Activated naive CD8-positive, alpha-beta T cell treated with anti-CD3 and anti-CD28 coated beads for 36 hours (primary cell): ENCODE results near the gene ACTL7A. TPM values are rescaled to one million over a fixed set of nuclear protein-coding genes. Genes with fewer than 3 reads are reported as not detected.

Experiments
- DNase-seq: peaks from one replicate; pipeline ENCODE4 v3.0.0; 2021
- H3K27ac Mint-ChIP-seq: one replicate; pipeline ENCODE4 v1.8.0; 2022; ENCODE audit warnings: mild to moderate bottlenecking, moderate library complexity, mixed read lengths
- H3K27me3 Mint-ChIP-seq: one replicate; pipeline ENCODE4 v1.8.0; 2022; ENCODE audit warnings: mild to moderate bottlenecking, mixed read lengths
- H3K36me3 Mint-ChIP-seq: one replicate; pipeline ENCODE4 v1.8.0; 2021; ENCODE audit warnings: mild to moderate bottlenecking, mixed read lengths
- H3K4me1 Mint-ChIP-seq: one replicate; pipeline ENCODE4 v1.8.0; 2021; ENCODE audit warnings: mixed read lengths
- H3K4me3 Mint-ChIP-seq: one replicate; pipeline ENCODE4 v1.8.0; 2022; ENCODE audit warnings: mild to moderate bottlenecking, moderate library complexity, mixed read lengths
- H3K9me3 Mint-ChIP-seq: one replicate; pipeline ENCODE4 v1.8.0; 2022; ENCODE audit warnings: mixed read lengths
- total RNA-seq, 2 experiments: library from RNA; stranded (reverse); gene quantifications; one replicate each; pipeline ENCODE4 v1.2.3, GENCODE V29; 2021

The ACTL7A gene
- total RNA-seq, 2 experiments from 2014 or later, result not detected

DNA sequence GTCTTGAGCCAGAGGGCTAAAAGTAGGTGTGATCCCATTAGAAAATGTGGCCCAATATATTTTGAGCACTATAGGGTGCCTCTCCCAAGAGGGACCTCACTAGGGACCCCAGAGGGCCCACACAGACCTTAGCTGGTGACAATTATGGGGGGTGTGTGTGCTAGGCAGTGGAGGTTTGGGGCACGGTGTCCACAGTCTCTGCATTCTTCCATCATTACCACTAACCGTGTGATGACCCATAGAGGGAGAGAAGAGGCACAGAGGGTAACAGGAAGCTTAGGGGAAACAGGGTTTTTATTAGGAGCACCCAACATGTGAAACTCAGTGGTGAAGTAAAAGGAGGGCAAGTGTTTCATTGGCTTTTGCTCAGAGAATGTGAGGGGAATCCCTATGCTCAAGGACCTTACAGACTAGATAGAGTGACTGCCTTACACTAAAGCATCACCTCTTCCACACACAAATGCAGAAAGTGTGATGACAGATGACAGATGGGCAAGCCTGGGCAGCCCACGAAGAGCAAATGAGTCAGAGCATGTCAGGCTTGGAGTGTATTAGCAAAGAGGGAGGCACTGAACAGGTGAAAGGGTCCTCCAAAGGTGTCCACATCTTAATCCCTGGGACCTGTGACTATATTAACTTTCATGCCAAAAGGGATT lies 2.5 kb upstream of the ACTL7A start:
- Mint-ChIP-seq H3K36me3 (no peaks in the 10 kb centered on the region), H3K4me1 (peaks cover 4% of the 10 kb centered on the region), H3K9me3 (no peaks in the 10 kb centered on the region), H3K27me3 (peaks cover 4% of the 10 kb centered on the region), H3K27ac (peak overlapping the region; percentile 19), H3K4me3 (no peak overlapping the region)
- no peak for DNase-seq

DNA sequence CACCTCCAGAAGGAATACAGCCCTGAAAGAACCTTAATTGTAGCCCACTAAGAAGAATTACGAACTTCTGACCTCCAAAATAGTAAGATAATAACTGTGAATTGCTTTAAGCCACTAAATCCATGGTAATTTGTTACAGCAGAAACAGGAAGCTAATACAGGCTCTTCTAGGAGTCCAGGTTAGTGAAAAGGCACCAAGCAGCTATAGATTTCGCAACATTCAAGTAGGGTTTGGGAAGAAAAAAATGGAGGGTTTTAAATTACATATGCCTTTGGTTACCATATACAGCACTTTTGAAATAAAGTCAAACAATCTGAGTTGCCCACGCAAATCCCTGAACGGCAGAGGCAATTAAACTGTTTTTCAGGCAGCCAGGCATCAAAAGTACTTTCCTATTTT lies 1.7 kb upstream of the ACTL7A start:
- peaks cover 4% of the 10 kb centered on the region for H3K27me3 Mint-ChIP-seq
- H3K9me3 Mint-ChIP-seq, result no peaks in the 10 kb centered on the region
- H3K4me3 Mint-ChIP-seq, result no peak overlapping the region
- H3K27ac Mint-ChIP-seq, result no peak overlapping the region
- DNase-seq, result no peak
- H3K4me1 Mint-ChIP-seq, result peaks cover 4% of the 10 kb centered on the region
- no peaks in the 10 kb centered on the region for H3K36me3 Mint-ChIP-seq

DNA sequence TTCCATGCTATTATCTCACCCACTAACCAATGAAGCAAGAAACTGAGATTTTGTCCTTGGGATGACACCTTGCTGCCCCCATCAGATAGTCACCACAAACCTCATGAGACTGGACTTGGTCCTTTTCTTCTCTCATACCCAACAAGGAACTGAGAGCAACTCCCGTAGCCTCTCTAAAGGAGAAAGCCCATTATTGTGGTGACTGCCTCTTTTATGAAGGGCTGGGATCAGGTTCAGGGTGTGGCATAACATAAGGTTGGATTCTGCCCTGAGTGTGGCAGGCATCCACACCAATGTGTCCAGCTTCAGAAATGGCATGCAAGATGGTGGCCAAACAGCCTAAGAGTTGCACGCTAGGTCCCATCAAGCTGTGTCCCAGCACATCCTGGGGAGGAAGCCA lies 1.3 kb upstream of the ACTL7A start:
- H3K4me1 Mint-ChIP-seq, result peaks cover 4% of the 10 kb centered on the region
- no peak for DNase-seq
- H3K36me3 Mint-ChIP-seq, result no peaks in the 10 kb centered on the region
- H3K9me3 Mint-ChIP-seq, result no peaks in the 10 kb centered on the region
- H3K27ac Mint-ChIP-seq, result no peak overlapping the region
- no peak overlapping the region for H3K4me3 Mint-ChIP-seq
- peaks cover 4% of the 10 kb centered on the region for H3K27me3 Mint-ChIP-seq

DNA sequence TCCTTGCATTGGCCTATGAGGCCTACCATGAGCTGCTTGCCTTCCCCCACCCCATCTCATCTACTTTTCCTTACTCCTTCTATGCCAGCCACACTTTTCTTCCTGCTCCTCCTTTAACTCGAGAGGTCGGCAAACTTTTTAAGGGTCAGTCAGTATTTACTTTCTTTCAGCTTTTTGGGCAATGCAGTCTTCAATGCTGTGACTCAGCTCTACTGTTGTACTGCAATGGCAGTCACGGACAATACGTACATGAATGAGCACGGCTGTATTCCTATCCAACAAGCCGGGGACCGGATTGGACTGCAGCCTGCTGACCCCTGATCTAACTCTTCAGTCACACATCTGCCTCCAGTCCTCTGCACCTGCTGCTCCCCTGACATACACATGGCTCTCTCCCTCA lies 602 bp upstream of the ACTL7A start:
- Mint-ChIP-seq H3K27me3 (peaks cover 4% of the 10 kb centered on the region), H3K27ac (no peak overlapping the region), H3K36me3 (no peaks in the 10 kb centered on the region), H3K4me3 (no peak overlapping the region), H3K4me1 (peaks cover 4% of the 10 kb centered on the region), H3K9me3 (no peaks in the 10 kb centered on the region)
- DNase-seq, result no peak

DNA sequence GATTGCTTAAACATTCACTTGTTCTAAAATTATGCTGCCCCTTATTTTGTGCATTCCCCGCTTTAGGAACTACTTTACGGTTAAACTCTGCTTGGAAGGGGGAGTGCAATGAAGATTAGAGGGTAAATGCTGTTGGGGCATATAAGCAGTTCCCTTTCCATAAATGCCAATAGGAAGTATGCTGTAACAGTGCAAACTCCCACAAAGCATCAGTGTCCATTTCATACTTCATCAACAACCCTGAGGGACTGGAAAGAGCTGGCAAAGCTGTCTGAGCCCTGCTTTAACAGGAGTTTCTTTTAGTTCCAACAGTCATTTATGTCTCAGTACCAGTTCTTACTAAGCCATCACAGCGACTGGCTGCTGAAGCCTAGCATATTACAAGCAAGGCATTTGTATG lies 1.8 kb downstream of the ACTL7A start:
- H3K9me3 Mint-ChIP-seq, result no peaks in the 10 kb centered on the region
- no peak for DNase-seq
- H3K4me1 Mint-ChIP-seq, result peaks cover 4% of the 10 kb centered on the region
- peaks cover 15% of the 10 kb centered on the region for H3K36me3 Mint-ChIP-seq
- H3K4me3 Mint-ChIP-seq, result no peak overlapping the region
- H3K27ac Mint-ChIP-seq, result no peak overlapping the region
- no peaks in the 10 kb centered on the region for H3K27me3 Mint-ChIP-seq

DNA sequence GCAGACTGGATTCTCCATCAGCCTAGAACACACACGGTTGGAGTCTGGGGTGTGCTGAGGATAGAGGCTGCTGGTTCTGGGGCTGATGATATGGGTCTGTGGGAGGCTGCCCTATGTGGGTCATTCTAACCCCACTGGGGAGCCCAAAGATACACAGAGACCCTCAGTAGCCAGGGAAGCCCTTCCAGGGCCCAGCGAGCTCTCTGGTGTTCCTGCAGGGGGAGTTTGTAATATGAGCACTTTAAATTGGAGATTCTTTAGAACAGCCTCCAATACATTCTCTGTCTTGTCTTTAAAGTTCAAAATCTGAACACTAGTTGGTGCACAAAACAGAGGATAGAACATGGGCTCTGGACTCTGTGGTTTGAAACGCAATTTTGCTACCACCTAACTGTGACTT lies 2.4 kb downstream of the ACTL7A start:
- Mint-ChIP-seq H3K4me3 (no peak overlapping the region), H3K27ac (no peak overlapping the region), H3K27me3 (no peaks in the 10 kb centered on the region)

DNA sequence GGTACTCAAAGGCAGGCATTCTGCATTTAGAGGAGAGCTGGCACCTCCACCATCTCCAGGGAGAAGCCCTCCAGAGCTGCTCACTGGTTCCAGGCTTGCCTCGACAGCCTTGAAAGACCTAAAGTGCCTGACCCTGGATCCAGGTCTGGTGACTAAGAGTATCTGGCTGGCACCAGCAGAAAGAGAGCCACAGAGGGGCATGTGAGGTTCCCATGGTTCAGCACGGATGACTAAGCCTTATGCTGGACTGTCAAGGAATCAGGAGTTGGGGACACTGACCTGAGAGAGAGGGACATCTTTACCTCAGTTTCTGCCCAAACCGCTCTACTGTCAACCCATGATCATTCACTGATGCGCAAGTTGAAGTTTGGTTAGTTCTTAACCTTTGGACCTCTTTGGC lies 3.0 kb downstream of the ACTL7A start:
- peaks cover 22% of the 10 kb centered on the region for H3K36me3 Mint-ChIP-seq
- H3K9me3 Mint-ChIP-seq, result no peaks in the 10 kb centered on the region
- H3K4me3 Mint-ChIP-seq, result no peak overlapping the region
- H3K27ac Mint-ChIP-seq, result no peak overlapping the region
- no peaks in the 10 kb centered on the region for H3K27me3 Mint-ChIP-seq
- H3K4me1 Mint-ChIP-seq, result no peaks in the 10 kb centered on the region
- no peak for DNase-seq

More for the DNA sequence above, 2.4 kb downstream of the ACTL7A start:
- Mint-ChIP-seq H3K9me3 (no peaks in the 10 kb centered on the region), H3K36me3 (peaks cover 21% of the 10 kb centered on the region), H3K4me1 (peaks cover 4% of the 10 kb centered on the region)
- no peak for DNase-seq

DNA sequence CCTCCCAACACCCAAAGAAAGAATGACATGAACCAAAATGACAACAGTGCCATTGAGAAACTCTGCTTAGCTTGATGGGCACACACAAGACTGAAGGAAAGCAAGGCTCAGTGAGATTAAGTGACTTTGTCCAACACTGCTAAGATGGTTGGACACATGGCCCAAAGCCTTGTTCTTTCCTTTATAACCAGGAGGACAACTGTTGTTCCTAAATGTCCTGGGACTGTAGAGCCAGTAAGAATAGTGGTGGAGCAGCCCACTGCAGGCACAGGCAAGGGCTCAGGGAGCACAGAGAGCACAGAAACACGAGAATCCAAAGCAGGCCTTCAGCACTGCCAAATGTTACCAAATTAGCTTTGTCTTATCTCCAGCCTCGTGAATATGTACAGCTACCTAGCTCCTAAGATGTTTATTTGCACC lies 3.9 kb downstream of the ACTL7A start:
- no peaks in the 10 kb centered on the region for H3K9me3 Mint-ChIP-seq
- H3K4me3 Mint-ChIP-seq, result no peak overlapping the region
- no peaks in the 10 kb centered on the region for H3K27me3 Mint-ChIP-seq
- peaks cover 30% of the 10 kb centered on the region for H3K36me3 Mint-ChIP-seq
- H3K27ac Mint-ChIP-seq, result no peak overlapping the region
- H3K4me1 Mint-ChIP-seq, result no peaks in the 10 kb centered on the region
- DNase-seq, result no peak

DNA sequence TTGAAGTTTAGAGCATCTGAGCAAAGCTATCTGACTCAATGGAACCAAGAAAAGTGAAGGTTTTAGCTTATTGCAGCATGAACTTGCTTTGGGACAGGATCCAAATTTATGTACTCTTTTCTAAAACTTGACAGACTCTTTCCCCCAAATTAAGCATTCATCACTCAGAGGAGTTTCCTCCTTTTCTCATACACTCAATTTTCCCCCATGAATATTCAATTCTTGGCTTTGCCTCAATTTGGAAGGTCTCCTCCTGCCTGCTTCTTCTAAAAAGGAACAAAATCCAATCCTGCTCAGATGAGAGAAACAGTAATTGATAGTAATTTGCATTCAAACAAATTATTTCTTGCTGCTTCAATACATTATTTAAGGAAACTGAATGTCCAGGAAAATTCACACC lies 5.0 kb downstream of the ACTL7A start:
- Mint-ChIP-seq H3K36me3 (peaks cover 41% of the 10 kb centered on the region), H3K4me1 (no peaks in the 10 kb centered on the region), H3K4me3 (no peak overlapping the region), H3K27ac (no peak overlapping the region), H3K27me3 (no peaks in the 10 kb centered on the region), H3K9me3 (peaks cover 4% of the 10 kb centered on the region)
- no peak for DNase-seq

DNA sequence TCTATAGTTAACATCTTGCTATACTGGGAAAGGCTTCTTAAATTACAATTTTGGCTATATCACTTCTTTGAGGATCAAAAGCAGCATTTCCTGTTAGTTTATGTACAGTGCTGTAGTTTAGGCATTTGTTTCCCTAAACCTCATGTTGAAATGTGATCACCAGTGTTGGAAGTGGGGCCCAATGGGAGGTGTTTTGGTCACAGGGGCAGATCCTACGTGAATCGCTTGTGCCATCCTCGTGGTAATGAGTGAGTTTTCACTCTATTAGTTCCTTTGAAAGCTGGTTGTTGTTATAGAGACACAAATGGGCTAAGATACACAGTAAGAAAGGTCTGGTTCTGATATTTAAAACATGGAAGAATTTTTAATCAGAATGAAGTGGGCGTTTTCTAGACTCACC lies 5.8 kb downstream of the ACTL7A start:
- H3K4me1 Mint-ChIP-seq, result no peaks in the 10 kb centered on the region
- peaks cover 4% of the 10 kb centered on the region for H3K9me3 Mint-ChIP-seq
- H3K4me3 Mint-ChIP-seq, result no peak overlapping the region
- H3K36me3 Mint-ChIP-seq, result peaks cover 48% of the 10 kb centered on the region
- no peak overlapping the region for H3K27ac Mint-ChIP-seq
- no peaks in the 10 kb centered on the region for H3K27me3 Mint-ChIP-seq
- no peak for DNase-seq

DNA sequence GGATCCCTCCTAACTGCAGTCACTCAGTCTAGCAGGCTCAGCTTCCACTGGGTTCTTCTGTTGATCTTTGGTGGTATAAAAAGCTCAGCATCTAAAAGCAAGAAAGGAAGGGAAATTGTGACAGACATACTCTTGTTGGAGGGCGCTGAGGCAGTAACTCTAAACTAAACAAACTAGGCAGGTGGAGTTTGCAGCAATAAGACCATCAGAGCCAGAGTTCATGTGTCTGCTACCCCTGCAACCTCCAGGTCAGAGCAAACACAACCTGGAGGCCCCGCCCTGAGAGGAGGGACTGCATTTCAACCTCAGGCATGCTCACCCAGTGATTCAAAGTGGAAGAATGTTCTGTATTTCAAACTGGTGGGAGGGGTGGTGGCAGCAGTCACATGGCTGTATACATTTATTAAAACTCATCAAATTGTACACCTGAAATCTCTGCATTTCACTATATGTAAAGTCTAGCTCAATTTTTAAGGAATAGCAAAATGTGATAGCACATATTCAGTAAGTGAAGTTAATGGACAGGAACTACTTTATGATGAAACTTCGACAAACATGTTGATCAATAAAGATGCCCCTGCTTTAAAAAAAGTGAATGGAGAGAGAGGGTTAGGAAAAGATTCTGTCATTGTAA lies 7.1 kb downstream of the ACTL7A start:
- no peak for DNase-seq
- H3K4me1 Mint-ChIP-seq, result no peaks in the 10 kb centered on the region
- H3K27ac Mint-ChIP-seq, result no peak overlapping the region
- H3K36me3 Mint-ChIP-seq, result peaks cover 56% of the 10 kb centered on the region
- H3K27me3 Mint-ChIP-seq, result no peaks in the 10 kb centered on the region
- H3K4me3 Mint-ChIP-seq, result no peak overlapping the region
- H3K9me3 Mint-ChIP-seq, result peaks cover 4% of the 10 kb centered on the region

DNA sequence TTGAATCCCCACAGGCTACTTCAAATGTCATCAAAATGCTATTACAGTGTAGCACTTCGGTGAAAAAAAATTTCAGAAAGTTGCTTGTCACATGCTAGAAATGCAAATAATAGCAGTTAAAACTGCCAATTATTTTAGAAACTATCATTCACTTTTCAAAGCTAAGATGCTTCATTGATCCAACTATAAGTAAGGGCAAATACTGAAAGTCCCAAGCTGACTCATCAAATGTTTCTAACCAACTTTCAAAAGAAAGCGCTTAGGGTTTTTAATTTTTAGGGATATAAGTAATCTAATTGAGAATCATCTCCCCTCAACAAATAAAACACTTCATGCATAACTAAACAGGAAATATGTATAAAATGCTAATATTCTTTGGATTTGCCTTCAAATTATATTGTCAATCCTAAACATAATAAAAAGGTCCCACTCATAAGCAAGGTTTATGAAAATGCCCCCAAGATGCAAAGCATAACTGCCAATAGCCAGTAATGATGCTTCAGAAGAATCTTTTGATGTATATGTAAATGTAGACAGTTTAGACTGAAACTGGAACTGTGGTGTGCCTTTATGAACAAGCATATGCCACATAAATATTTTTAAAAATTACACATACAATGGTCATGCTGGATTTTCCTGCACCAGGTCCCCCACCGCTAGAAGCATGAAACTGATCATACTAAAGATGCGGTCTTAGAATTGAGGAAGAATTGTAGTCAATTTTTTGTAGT lies 12.2 kb downstream of the ACTL7A start:
- no peak for DNase-seq
- Mint-ChIP-seq H3K4me1 (no peaks in the 10 kb centered on the region), H3K27me3 (no peaks in the 10 kb centered on the region), H3K9me3 (peaks cover 4% of the 10 kb centered on the region), H3K27ac (no peak overlapping the region), H3K4me3 (no peak overlapping the region), H3K36me3 (peaks cover 65% of the 10 kb centered on the region)

DNA sequence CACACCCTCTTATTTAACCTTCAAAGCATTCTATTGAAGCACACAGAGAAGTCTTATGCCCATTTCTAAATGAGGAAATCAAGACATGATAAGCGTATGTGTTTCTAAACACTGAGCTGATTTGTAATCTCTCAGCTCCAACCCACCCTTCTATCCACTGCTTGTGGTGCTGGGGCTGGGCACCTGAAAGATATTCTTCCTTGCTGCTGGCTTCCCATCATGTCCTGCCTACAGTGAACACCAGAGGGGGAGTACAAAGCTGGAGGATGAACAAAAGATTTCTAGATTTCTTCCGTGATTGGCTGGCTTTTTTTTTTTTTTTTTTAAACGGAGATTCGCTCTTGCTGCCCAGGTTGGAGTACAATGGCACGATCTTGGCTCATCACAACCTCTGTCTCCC lies 14.4 kb downstream of the ACTL7A start:
- Mint-ChIP-seq H3K27ac (no peak overlapping the region), H3K27me3 (no peaks in the 10 kb centered on the region), H3K9me3 (peaks cover 4% of the 10 kb centered on the region), H3K4me3 (no peak overlapping the region), H3K36me3 (peaks cover 53% of the 10 kb centered on the region), H3K4me1 (no peaks in the 10 kb centered on the region)
- no peak for DNase-seq

DNA sequence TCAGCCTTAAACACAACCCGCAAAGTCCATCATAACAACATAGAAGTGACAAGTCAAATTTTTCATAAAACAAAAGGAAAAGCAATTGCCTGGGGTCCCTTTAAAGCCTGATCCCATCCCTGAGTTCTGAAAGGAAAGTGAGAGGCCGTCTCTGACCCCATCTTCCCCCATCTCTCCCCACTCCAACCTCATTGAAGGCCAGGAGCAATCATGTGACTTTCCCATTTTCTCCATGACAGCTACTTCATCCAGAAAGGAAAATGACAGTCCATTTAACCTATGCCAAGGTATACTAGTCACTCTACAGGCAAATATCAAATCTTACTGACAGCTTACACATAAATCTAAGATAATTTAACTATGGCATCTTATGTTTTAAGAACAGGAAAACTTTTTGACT lies 15.5 kb downstream of the ACTL7A start:
- H3K4me3 Mint-ChIP-seq, result no peak overlapping the region
- H3K27ac Mint-ChIP-seq, result no peak overlapping the region
- no peak for DNase-seq
- no peaks in the 10 kb centered on the region for H3K27me3 Mint-ChIP-seq
- H3K36me3 Mint-ChIP-seq, result peaks cover 48% of the 10 kb centered on the region
- H3K9me3 Mint-ChIP-seq, result no peaks in the 10 kb centered on the region
- peaks cover 3% of the 10 kb centered on the region for H3K4me1 Mint-ChIP-seq

DNA sequence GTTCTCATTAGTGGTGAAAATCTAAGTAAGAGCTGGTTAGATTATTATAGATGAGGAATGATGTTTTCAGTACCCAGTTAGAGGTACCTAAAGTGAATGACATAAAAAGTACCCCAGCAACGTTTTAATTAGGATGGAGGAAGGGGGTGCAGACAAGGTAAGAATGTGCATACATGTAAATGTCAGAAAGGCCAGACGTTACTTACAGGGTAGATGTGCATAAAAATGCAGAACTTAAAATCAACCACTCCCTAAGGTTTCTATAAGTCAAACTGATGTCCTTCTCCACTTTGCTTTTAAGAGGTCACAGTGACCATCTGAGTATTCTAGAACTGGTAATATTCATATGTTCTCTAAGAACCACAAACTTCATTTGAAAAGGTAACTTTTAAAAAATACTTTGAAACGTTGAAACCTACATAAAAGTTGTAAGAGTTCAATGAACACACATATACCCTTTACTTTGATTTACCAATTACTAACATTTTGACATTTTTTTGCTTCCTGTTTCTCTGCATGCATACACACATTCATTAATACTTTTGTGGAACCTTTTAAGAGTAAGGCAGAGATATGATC lies 18.8 kb downstream of the ACTL7A start:
- H3K27ac Mint-ChIP-seq, result no peak overlapping the region
- peaks cover 39% of the 10 kb centered on the region for H3K36me3 Mint-ChIP-seq
- H3K4me1 Mint-ChIP-seq, result peaks cover 11% of the 10 kb centered on the region
- H3K4me3 Mint-ChIP-seq, result no peak overlapping the region
- H3K9me3 Mint-ChIP-seq, result peaks cover 2% of the 10 kb centered on the region
- no peak for DNase-seq
- no peaks in the 10 kb centered on the region for H3K27me3 Mint-ChIP-seq
